ENCODE data around the gene SUMO2. TPM values are rescaled to one million over a fixed set of nuclear protein-coding genes. Genes with fewer than 3 reads are reported as not detected.

Gene SUMO2
- total and polyA plus RNA-seq, 10 of the 15 experiments (the other 5 are each of a cell fraction or from before 2014, with no cell fraction given) = 163 to 803 (median 555) TPM

- no peak overlapping the region for H3K4me3 ChIP-seq
- no peak overlapping the region for H3K9ac ChIP-seq (ENCODE audit: control insufficient read depth, insufficient read depth, low read length)
- H4K20me1 ChIP-seq (ENCODE audit: control insufficient read depth, insufficient read depth) = no peaks in the 10 kb centered on the region
- H3K36me3 ChIP-seq (ENCODE audit: control insufficient read depth in 2 of 2, insufficient read depth in 2 of 2, low read length in 1 of 2) = peaks cover 37 to 40% of the 10 kb centered on the region in 2 experiments
- ChIA-PET SMC1A (ENCODE audit: uncharacterized antibody, unreplicated experiment) (no interaction called here), POLR2A (no interaction called here), RAD21 (ENCODE audit: unreplicated experiment) (no interaction called here), CTCF (interaction anchor here (1.0 to 1.3 kb wide), 2 partner anchors 13 to 26 kb away, joined by 3 to 5 read pairs; no protein-coding TSS in a partner anchor)
- in situ Hi-C loops (cut with MboI) = no loop called here
- FAIRE-seq (no peak), DNase-seq (ENCODE audit: low read depth, low spot score) (no peak), ATAC-seq (no peak)
- TF ChIP-seq FOS (IDR thresholded peaks at IDR 0.05; ENCODE audit: borderline replicate concordance, extremely low read depth, insufficient read length) (no peak), BCL11A (IDR thresholded peaks at IDR 0.05; ENCODE audit: low read depth, low read length) (no peak), SREBF1 (IDR thresholded peaks at IDR 0.05; ENCODE audit: low read length) (no peak), WRNIP1 (IDR thresholded peaks at IDR 0.05; ENCODE audit: borderline replicate concordance, low read depth, low read length) (no peak), BMI1 (IDR thresholded peaks at IDR 0.05; ENCODE audit: borderline replicate concordance) (no peak), E2F4 (IDR thresholded peaks at IDR 0.05; ENCODE audit: low read depth, low read length) (no peak), MEF2B (IDR thresholded peaks at IDR 0.05; ENCODE audit: partially characterized antibody, poor library complexity, severe bottlenecking) (no peak), FOXK2 (IDR thresholded peaks at IDR 0.05) (no peak)
- H3K4me2 ChIP-seq (ENCODE audit: control insufficient read depth, insufficient read depth) = no peak overlapping the region
- no peak overlapping the region for H3K27ac ChIP-seq (ENCODE audit: control insufficient read depth, insufficient read depth)
- H2AFZ ChIP-seq (ENCODE audit: control insufficient read depth, low read depth, low read length) = no peak overlapping the region
- WGBS (ENCODE audit: insufficient coverage, insufficient replicate concordance, low lambda C conversion rate, missing lambda C conversion rate) = 87% methylated on average over 5 of the region's 5 CpGs
- no peaks in the 10 kb centered on the region for H3K4me1 ChIP-seq (ENCODE audit: control insufficient read depth, insufficient read depth, low read length)
- H3K79me2 ChIP-seq (ENCODE audit: control insufficient read depth, insufficient read depth, low read length) = no peaks in the 10 kb centered on the region
- H3K9me3 ChIP-seq (replicated peaks; ENCODE audit: control insufficient read depth, insufficient read depth, low read length) = no peaks in the 10 kb centered on the region
- BruUV-seq (replicated peaks) = no TSS peak
- intact Hi-C loops (cut with micrococcal nuclease; ENCODE audit: unreplicated experiment) = no loop called here
- no peaks in the 10 kb centered on the region for H3K27me3 ChIP-seq (replicated peaks in 1 of 2; ENCODE audit: control insufficient read depth in 2 of 2, insufficient read depth in 2 of 2, low read length in 1 of 2)
These were observed 45.0 kb upstream of the SUMO2 start for GRCh38 chr17:75227729-75228128.
